ENCODE measurements around the gene ATP8B1. TPM values are rescaled to one million over a fixed set of nuclear protein-coding genes. Genes with fewer than 3 reads are reported as not detected.
A peak's percentile ranks its signal among the peaks of the same experiment; 100 is the strongest.
"Not testable (repeated sequence)": the region's sequence is repeated elsewhere in the genome, so short reads cannot be mapped to it uniquely, and the experiment has no call there.

Gene ATP8B1
- total and polyA plus RNA-seq, 4 donors = 3.9 to 22.0 (median 5.7) TPM

GRCh38 chr18:57648414-57648813 lies 154.7 kb downstream of the ATP8B1 start (continued):
- no peak for TF ChIP-seq RXRA (IDR thresholded peaks at IDR 0.05)
- TF ChIP-seq HNF4A (conservative IDR thresholded peaks at IDR 0.05) = no peak
- no peak for TF ChIP-seq CTCF (IDR thresholded peaks at IDR 0.05; ENCODE audit: low read depth, low read length, missing input control)

- H3K9me3 ChIP-seq (ENCODE audit: control insufficient read depth in 4 of 4, low read length in 3 of 4) = no peaks in the 10 kb centered on the region
- H3K4me3 ChIP-seq (ENCODE audit: low read depth in 1 of 3, low read length in 3 of 3) = no peak overlapping the region
- peaks cover 0 to 7% (median 4%) of the 10 kb centered on the region in 4 donors for H3K36me3 ChIP-seq (ENCODE audit: control insufficient read depth in 4 of 4, insufficient read depth in 3 of 4, low read depth in 1 of 4, low read length in 3 of 4)
- H3K27me3 ChIP-seq (ENCODE audit: control insufficient read depth in 4 of 4, insufficient read depth in 4 of 4, low read length in 3 of 4) = no peaks in the 10 kb centered on the region
- TF ChIP-seq CTCF (IDR thresholded peaks at IDR 0.05; ENCODE audit: low read depth, low read length, missing input control) (no peak), HNF4G (IDR thresholded peaks at IDR 0.05) (no peak), RAD21 (IDR thresholded peaks at IDR 0.05) (peak; percentile 47 to 57), FOXA2 (IDR thresholded peaks at IDR 0.05) (no peak), GABPA (IDR thresholded peaks at IDR 0.05 in 1 of 2, conservative IDR thresholded peaks at IDR 0.05 in 1 of 2) (no peak), ATF3 (IDR thresholded peaks at IDR 0.05) (no peak), RXRA (IDR thresholded peaks at IDR 0.05) (no peak)
- no peak overlapping the region for H3K9ac ChIP-seq (ENCODE audit: low read depth in 1 of 2, low read length in 2 of 2)
- no peak for DNase-seq (ENCODE audit: low spot score)
- no peak overlapping the region for H3K27ac ChIP-seq (ENCODE audit: low read depth in 1 of 2, low read length in 2 of 2)
- H3K4me1 ChIP-seq (ENCODE audit: control insufficient read depth in 4 of 4, insufficient read depth in 4 of 4, low read length in 3 of 4) = no peaks in the 10 kb centered on the region
These were observed 158.6 kb downstream of the ATP8B1 start for GRCh38 chr18:57644540-57644939.

- H3K4me3 ChIP-seq (ENCODE audit: low read depth in 1 of 3, low read length in 3 of 3); H3K27ac ChIP-seq (ENCODE audit: low read depth in 1 of 2, low read length in 2 of 2); H3K27me3 ChIP-seq (ENCODE audit: control insufficient read depth in 4 of 4, insufficient read depth in 4 of 4, low read length in 3 of 4); DNase-seq (ENCODE audit: low spot score); H3K9me3 ChIP-seq (ENCODE audit: control insufficient read depth in 4 of 4, low read length in 3 of 4); H3K4me1 ChIP-seq (ENCODE audit: control insufficient read depth in 4 of 4, insufficient read depth in 4 of 4, low read length in 3 of 4); H3K9ac ChIP-seq (ENCODE audit: low read depth in 1 of 2, low read length in 2 of 2); H3K36me3 ChIP-seq (ENCODE audit: control insufficient read depth in 4 of 4, insufficient read depth in 3 of 4, low read depth in 1 of 4, low read length in 3 of 4): not testable (repeated sequence)
- 97% methylated on average over 25 of the region's 25 CpGs for WGBS
These were observed 159.4 kb downstream of the ATP8B1 start for GRCh38 chr18:57643726-57644125.

GRCh38 chr18:57642462-57642861 lies 160.7 kb downstream of the ATP8B1 start:
- not testable (repeated sequence) for H3K9ac ChIP-seq (ENCODE audit: low read depth in 1 of 2, low read length in 2 of 2); H3K27me3 ChIP-seq (ENCODE audit: control insufficient read depth in 4 of 4, insufficient read depth in 4 of 4, low read length in 3 of 4); H3K27ac ChIP-seq (ENCODE audit: low read depth in 1 of 2, low read length in 2 of 2); H3K9me3 ChIP-seq (ENCODE audit: control insufficient read depth in 4 of 4, low read length in 3 of 4); DNase-seq (ENCODE audit: low spot score); H3K4me1 ChIP-seq (ENCODE audit: control insufficient read depth in 4 of 4, insufficient read depth in 4 of 4, low read length in 3 of 4); H3K36me3 ChIP-seq (ENCODE audit: control insufficient read depth in 4 of 4, insufficient read depth in 3 of 4, low read depth in 1 of 4, low read length in 3 of 4); H3K4me3 ChIP-seq (ENCODE audit: low read depth in 1 of 3, low read length in 3 of 3)
- WGBS = 98% methylated on average over 22 of the region's 29 CpGs

Data from liver (tissue), 9 donors.